Right atrium auricular region (tissue), 2 donors: Measurements from ENCODE around the gene SFXN4. TPM values are rescaled to one million over a fixed set of nuclear protein-coding genes. Genes with fewer than 3 reads are reported as not detected.

Experiments
- DNase-seq: peaks from one replicate; pipeline ENCODE4 v3.0.0-alpha.2; 2019; ENCODE audit warnings: low spot score
- H3K27ac ChIP-seq, 2 donors: fragments of 200-600 bp; sonication (generic); 1 replicate in 1 of 2; 2 replicates in 1 of 2; pipeline ENCODE4 v1.5.1; 2016 to 2019
- H3K27me3 ChIP-seq, 2 donors: fragments of 200-600 bp; sonication (generic); one replicate each; pipeline versions ENCODE4 v1.5.1 to v1.6.0; 2017 to 2019
- H3K36me3 ChIP-seq: fragments of 200-600 bp; sonication (generic); one replicate; pipeline ENCODE4 v1.5.1; 2016
- H3K4me1 ChIP-seq, 2 donors: fragments of 200-600 bp; sonication (generic); one replicate each; pipeline versions ENCODE4 v1.5.1 to v1.6.0; 2017 to 2019
- H3K4me3 ChIP-seq, 2 donors: fragments of 200-600 bp; sonication (generic); 1 replicate in 1 of 2; 2 replicates in 1 of 2; pipeline ENCODE4 v1.5.1; 2017 to 2019; ENCODE audit warnings: mild to moderate bottlenecking in 1 of 2, moderate library complexity in 1 of 2
- H3K9me3 ChIP-seq, 2 donors: fragments of 200-600 bp; sonication (generic); one replicate each; pipeline ENCODE4 v1.5.1; 2019
- CTCF ChIP-seq, 2 donors: fragments of 200-600 bp; sonication (generic); IDR thresholded peaks; one replicate each; pipeline ENCODE4 v1.5.1; 2019; ENCODE audit warnings: antibody characterized with exemption in 2 of 2
- total RNA-seq, 2 donors: library from RNA; depleted of rRNA; stranded (reverse); fragments of >200 nt; gene quantifications; one replicate each; pipeline ENCODE4 v1.1.0, GENCODE V29; 2016

The SFXN4 gene
- total RNA-seq, 2 donors from 2014 or later, result 31.3 to 49.6 TPM

- DNase-seq, result no peak
- Histone ChIP-seq H3K4me1 (no peaks in the 10 kb centered on the region), H3K9me3 (no peaks in the 10 kb centered on the region), H3K36me3 (peaks cover 35% of the 10 kb centered on the region), H3K4me3 (no peak overlapping the region), H3K27ac (no peak overlapping the region), H3K27me3 (no peaks in the 10 kb centered on the region)
- no peak for TF ChIP-seq CTCF (IDR thresholded peaks at IDR 0.05)
Observed at GRCh38 chr10:119129721-119130120, 35.8 kb downstream of the SFXN4 start.

DNA sequence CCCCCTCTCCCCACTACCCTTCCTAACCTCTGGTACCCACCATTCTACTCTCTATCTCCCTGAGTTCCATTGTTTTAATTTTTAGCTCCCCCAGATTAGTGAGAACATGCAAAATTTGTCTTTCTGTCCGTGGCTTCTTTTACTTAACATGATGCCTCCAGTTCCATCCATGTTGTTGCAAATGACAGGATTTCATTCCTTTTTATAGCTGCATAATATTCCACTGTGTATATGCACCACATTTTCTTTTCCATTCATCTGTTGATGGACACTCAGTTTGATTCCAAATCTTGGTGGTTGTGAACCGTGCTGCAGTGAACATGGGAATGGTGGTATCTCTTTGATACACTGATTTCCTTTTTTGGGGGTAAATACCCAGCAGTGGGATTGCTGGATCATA is 39.6 kb downstream of the SFXN4 start:
- H3K36me3 ChIP-seq, result peaks cover 50% of the 10 kb centered on the region
- TF ChIP-seq CTCF (IDR thresholded peaks at IDR 0.05), result no peak

GRCh38 chr10:119120875-119121274 is 44.6 kb downstream of the SFXN4 start:
- Histone ChIP-seq H3K27me3 (no peaks in the 10 kb centered on the region), H3K4me1 (peaks cover 0 to 6% of the 10 kb centered on the region in 2 donors), H3K27ac (peak overlapping the region; percentile 49 to 61), H3K9me3 (no peaks in the 10 kb centered on the region), H3K36me3 (peaks cover 47% of the 10 kb centered on the region), H3K4me3 (no peak overlapping the region)
- DNase-seq, result no peak
- no peak for TF ChIP-seq CTCF (IDR thresholded peaks at IDR 0.05)

More for the DNA sequence above, 39.6 kb downstream of the SFXN4 start:
- Histone ChIP-seq H3K4me3 (no peak overlapping the region), H3K27me3 (no peaks in the 10 kb centered on the region), H3K4me1 (peaks cover 0 to under 1% of the 10 kb centered on the region in 2 donors), H3K9me3 (no peaks in the 10 kb centered on the region), H3K27ac (no peak overlapping the region)
- DNase-seq, result no peak

DNA sequence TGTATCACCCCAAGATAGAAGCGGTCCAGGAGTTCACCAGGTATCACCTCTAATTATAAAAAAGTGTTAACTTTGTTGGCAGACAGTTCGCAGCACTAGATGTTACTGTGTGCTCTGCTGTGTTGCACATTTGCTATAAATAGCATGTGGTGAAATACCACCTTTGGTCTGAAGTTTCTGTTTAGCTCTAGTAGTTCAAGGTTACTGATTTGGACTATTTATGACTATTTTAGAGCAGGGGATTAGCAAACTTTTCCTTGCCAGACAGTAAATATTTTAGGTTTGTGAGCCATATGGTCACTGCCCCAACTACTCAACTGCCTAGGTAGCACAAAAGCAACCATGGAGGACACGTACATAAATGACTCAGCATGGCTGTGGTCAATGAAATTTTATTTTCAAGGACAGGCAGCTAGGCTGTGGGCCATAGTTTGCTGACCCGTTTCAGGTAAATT is 45.1 kb downstream of the SFXN4 start:
- peaks cover 0 to 6% of the 10 kb centered on the region in 2 donors for H3K4me1 ChIP-seq
- peaks cover 43% of the 10 kb centered on the region for H3K36me3 ChIP-seq
- no peaks in the 10 kb centered on the region for H3K9me3 ChIP-seq
- DNase-seq, result no peak
- H3K27me3 ChIP-seq, result no peaks in the 10 kb centered on the region
- peak overlapping the region; percentile 49 to 61 for H3K27ac ChIP-seq
- TF ChIP-seq CTCF (IDR thresholded peaks at IDR 0.05), result no peak
- no peak overlapping the region for H3K4me3 ChIP-seq

- DNase-seq, result no peak
- Histone ChIP-seq H3K4me3 (no peak overlapping the region), H3K4me1 (peaks cover 0 to 6% of the 10 kb centered on the region in 2 donors), H3K36me3 (peaks cover 37% of the 10 kb centered on the region), H3K27ac (peak overlapping the region in 1 of 2 donors; percentile 61), H3K27me3 (no peaks in the 10 kb centered on the region), H3K9me3 (no peaks in the 10 kb centered on the region)
- no peak for TF ChIP-seq CTCF (IDR thresholded peaks at IDR 0.05)
Observed at GRCh38 chr10:119119400-119119799, 46.1 kb downstream of the SFXN4 start.

DNA sequence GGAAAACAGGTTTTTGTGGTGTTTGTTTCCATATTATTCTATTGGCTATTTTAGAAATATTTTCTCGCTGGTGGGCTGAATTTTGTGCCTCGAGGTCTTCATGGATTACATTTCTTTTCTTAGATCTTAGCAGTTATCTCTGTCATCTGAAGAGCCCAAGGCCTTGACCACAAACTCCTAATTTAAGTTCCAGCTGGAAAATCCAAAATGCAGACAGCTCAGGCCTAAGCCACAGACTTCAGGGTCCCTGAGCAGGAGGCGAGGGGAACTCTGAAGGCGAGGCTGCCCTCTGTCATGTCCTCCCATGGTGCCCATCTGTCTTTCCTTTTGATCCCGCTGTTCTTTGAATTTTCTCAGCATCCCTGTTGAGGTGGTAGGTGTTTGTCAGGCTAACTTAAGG is 47.3 kb downstream of the SFXN4 start:
- no peaks in the 10 kb centered on the region for H3K27me3 ChIP-seq
- H3K27ac ChIP-seq, result no peak overlapping the region
- no peaks in the 10 kb centered on the region for H3K9me3 ChIP-seq
- DNase-seq, result no peak
- no peak overlapping the region for H3K4me3 ChIP-seq
- no peak for TF ChIP-seq CTCF (IDR thresholded peaks at IDR 0.05)
- peaks cover 0 to 6% of the 10 kb centered on the region in 2 donors for H3K4me1 ChIP-seq
- peaks cover 37% of the 10 kb centered on the region for H3K36me3 ChIP-seq
